GM10248 (cell line): Measurements from ENCODE around the gene IL1R2.

Source experiments
- CTCF ChIA-PET: fragments of 300-600 bp; sonication (Branson Sonifier 250); formaldehyde crosslinking; extraction: SDS; loops from one replicate; lab custom pipeline; 2021; ENCODE audit warnings: antibody characterized with exemption; lab: Yijun Ruan, JAX
- POLR2A ChIA-PET: fragments of 350-650 bp; sonication (Branson Sonifier 250); formaldehyde crosslinking; extraction: SDS; loops from one replicate; lab custom pipeline; 2020; ENCODE audit warnings: antibody characterized with exemption; lab: Yijun Ruan, JAX
- DNase-seq: peaks from one replicate; pipeline ENCODE4 v3.0.0; 2012; ENCODE audit errors: extremely low spot score
- CTCF ChIP-seq: IDR thresholded peaks from 2 replicates; pipeline ENCODE4 v1.5.1; 2012; ENCODE audit warnings: mild to moderate bottlenecking, low read depth; ENCODE audit errors: extremely low read depth, missing control alignments, control extremely low read depth

The IL1R2 gene

GRCh38 chr2:102061962-102062795, 70.4 kb downstream of the IL1R2 start:
- CTCF ChIA-PET, result interaction anchor here (1.4 to 2.0 kb wide), 4 partner anchors 9 to 411 kb away, joined by 4 to 9 read pairs (median 6); partner anchors contain the start of gene SLC9A4
- POLR2A ChIA-PET, result no interaction called here
- TF ChIP-seq CTCF, result no peak
- DNase-seq, result no peak

DNA sequence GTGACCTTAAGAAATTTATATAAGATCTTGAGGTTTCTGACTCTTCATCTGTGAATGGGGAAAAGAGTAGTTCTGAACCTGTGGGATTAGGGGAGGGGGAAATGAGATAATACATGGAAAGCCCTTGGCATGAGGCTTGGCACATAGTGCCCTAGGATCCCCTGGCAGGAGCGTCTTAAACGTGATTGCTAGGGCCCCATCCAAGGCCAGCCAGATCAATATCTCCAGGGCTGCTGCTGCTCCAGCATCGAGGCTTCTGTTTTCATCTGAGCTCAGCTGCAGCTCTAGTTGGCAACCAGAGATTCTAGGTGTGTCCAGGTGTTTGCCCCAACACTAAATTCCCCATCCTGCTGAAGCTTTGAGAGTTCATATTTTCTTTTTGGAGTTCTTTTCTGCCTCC, 71.0 kb downstream of the IL1R2 start:
- TF ChIP-seq CTCF, result no peak
- POLR2A ChIA-PET, result no interaction called here
- CTCF ChIA-PET, result interaction anchor here (1.2 to 2.0 kb wide), 4 partner anchors 9 to 410 kb away, joined by 3 to 9 read pairs (median 6); partner anchors contain the start of gene SLC9A4
- no peak for DNase-seq

GRCh38 chr2:102063487-102063911, 71.7 kb downstream of the IL1R2 start:
- ChIA-PET CTCF (interaction anchor here (0.9 to 2.0 kb wide), 4 partner anchors 9 to 409 kb away, joined by 3 to 5 read pairs (median 4); partner anchors contain the start of gene SLC9A4), POLR2A (no interaction called here)
- no peak for TF ChIP-seq CTCF
- no peak for DNase-seq

GRCh38 chr2:102063941-102064678, 72.3 kb downstream of the IL1R2 start:
- ChIA-PET POLR2A (no interaction called here), CTCF (interaction anchor here (0.9 to 1.6 kb wide), 5 partner anchors 8 to 176 kb away, joined by 3 to 4 read pairs (median 3); no protein-coding TSS in a partner anchor)
- TF ChIP-seq CTCF, result no peak
- DNase-seq, result no peak

DNA sequence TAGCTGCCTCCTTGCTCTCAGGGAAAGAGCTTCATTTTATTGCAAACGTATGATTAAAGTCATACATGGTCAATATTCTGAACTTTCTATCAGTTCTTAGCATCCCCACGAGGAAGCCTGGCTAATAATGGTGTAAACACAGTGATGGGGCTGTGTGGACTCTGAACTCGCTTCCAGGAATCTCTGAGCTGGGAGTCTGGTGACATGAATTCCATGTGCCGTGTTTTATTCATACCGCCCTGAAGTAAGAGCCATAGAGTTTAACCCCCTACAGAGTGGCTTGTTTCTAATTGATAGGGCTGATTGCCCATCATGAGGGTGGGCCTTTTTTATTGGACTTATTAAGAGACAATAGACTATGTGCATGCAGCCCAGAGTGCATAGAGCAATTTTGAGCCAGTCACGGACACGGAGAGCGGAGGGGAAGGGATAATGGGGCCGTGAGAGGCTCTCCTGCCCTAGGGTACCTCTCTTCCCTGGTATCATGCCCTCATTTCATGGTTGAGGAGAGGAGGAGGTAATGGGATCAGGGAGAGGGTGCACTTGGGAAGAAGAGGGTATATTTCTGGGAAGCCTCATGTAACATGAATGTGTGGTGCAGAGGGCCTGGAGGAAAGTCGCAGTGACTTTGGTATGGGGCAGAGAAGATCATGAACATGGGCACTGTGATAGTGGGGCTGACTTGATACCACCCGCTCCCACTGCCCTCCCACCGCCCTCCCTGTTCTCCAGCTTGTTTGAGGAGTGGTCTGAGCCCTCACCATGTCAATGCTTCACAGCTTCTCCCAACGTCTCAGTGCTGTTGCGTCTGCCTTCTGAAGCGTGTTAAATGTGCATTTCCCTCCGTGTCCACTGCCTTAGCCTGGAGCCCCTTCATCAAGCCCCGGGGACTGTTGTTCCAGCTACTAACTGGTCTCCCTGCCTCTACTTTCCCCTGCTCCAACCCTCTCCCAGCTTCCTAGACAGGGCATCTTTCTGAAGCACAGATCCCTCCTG, 73.2 kb downstream of the IL1R2 start:
- DNase-seq, result no peak
- ChIA-PET POLR2A (no interaction called here), CTCF (interaction anchor here (0.9 to 1.6 kb wide), 5 partner anchors 14 to 175 kb away, joined by 3 to 4 read pairs (median 3); no protein-coding TSS in a partner anchor)
- TF ChIP-seq CTCF, result no peak
